Motor neuron (in vitro differentiated cells): ENCODE data around the gene BUD13. TPM values are rescaled to one million over a fixed set of nuclear protein-coding genes. Genes with fewer than 3 reads are reported as not detected.
A peak's percentile ranks its signal among the peaks of the same experiment; 100 is the strongest.
"Not testable (repeated sequence)": the region's sequence is repeated elsewhere in the genome, so short reads cannot be mapped to it uniquely, and the experiment has no call there.

Experiments used
- ATAC-seq, 8 experiments: fragments of 200-7000 bp; cut with Tn5 transposase; replicated peaks in 6 of 8; 2 replicates each; pipeline ENCODE4 v1.8.0; 2021; ENCODE audit warnings: mild to moderate bottlenecking in 8 of 8, moderate library complexity in 8 of 8
- H3K27ac ChIP-seq, 2 donors: fragments of 250-450 bp; sonication (Bioruptor Pico); 2 replicates each; pipeline ENCODE4 v1.9.0; 2021; ENCODE audit warnings: antibody characterized with exemption in 2 of 2, mild to moderate bottlenecking in 2 of 2, moderate library complexity in 1 of 2
- H3K4me1 ChIP-seq, 2 donors: fragments of 250-450 bp; sonication (Bioruptor Pico); replicated peaks in 1 of 2; 2 replicates each; pipeline ENCODE4 v1.6.1; 2021; ENCODE audit warnings: antibody characterized with exemption in 2 of 2, mild to moderate bottlenecking in 2 of 2, moderate library complexity in 1 of 2
- H3K4me3 ChIP-seq, 5 donors: fragments of 250-450 bp; sonication (Bioruptor Pico); 2 replicates each; pipeline ENCODE4 v1.9.0; 2021; ENCODE audit warnings: antibody characterized with exemption in 5 of 5, mild to moderate bottlenecking in 5 of 5, moderate library complexity in 4 of 5
- WGBS, 10 experiments: fragments of 450-650 bp; shearing (Covaris generic); methylation state at CpG; one replicate each; pipeline ENCODE4 v1.0.0; 2022; 5-methylcytosine and 5-hydroxymethylcytosine counted together
- in situ Hi-C, 9 experiments: fragments of 400-800 bp; cut with MboI; loops; one replicate each; pipeline ENCODE4 v1.15.0; 2021; ENCODE audit warnings: low sequenced_read_pairs in 9 of 9, low pct_unique_long_range_greater_than_20kb in 2 of 9; ENCODE audit not compliant: unreplicated experiment in 9 of 9
- total RNA-seq, 8 experiments: library from RNA; unstranded; fragments of 300-600 nt; gene quantifications; 2 replicates each; pipeline versions ENCODE4 v1.2.3 to v1.2.4, GENCODE V29; 2022

Gene BUD13
- total RNA-seq, 8 experiments from 2014 or later: 5.6 to 26.6 (median 16.6) TPM

DNA sequence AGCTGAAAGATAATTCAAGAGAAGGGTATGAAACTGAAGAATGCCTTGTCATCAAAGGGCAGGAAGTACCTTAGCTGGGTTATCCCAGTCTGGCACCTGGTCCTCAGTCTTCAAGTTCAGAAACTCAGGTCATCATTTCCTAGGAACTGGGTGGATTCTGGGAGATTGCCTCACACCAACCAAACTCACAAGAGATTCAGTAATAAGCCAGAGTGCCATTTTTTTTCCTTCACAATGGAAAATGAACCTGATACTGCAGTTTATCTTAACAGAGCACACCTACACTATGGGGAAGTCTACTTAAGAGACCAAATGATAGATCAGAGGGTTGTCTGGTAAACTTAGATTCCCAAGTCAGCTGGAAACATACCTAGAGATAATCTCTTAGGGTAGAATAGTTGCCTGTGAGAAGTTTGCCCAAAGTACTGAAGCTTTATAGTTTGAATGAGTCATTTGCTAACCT lies 3.8 kb upstream of the BUD13 start:
- H3K4me1 ChIP-seq: peaks cover 5 to 11% of the 10 kb centered on the region in 2 donors
- in situ Hi-C loops: loop anchor here in 1 of 9 experiments (25.0 kb wide), 1 partner anchor 336 kb away; no protein-coding TSS in a partner anchor
- H3K4me3 ChIP-seq: no peak overlapping the region
- H3K27ac ChIP-seq: no peak overlapping the region
- ATAC-seq: no peak

- Histone ChIP-seq H3K4me1 (peaks cover 8 to 15% of the 10 kb centered on the region in 2 donors), H3K4me3 (no peak overlapping the region), H3K27ac (no peak overlapping the region)
- in situ Hi-C loops: loop anchor here in 1 of 9 experiments (25.0 kb wide), 1 partner anchor 336 kb away; no protein-coding TSS in a partner anchor
- 100% methylated on average over 1 to 4 of the region's 5 CpGs; no CpG with 5 or more reads in 5 of the 10 experiments for WGBS, 10 experiments
- ATAC-seq: no peak
Observed at GRCh38 chr11:116775975-116776374, 3.2 kb upstream of the BUD13 start.

DNA sequence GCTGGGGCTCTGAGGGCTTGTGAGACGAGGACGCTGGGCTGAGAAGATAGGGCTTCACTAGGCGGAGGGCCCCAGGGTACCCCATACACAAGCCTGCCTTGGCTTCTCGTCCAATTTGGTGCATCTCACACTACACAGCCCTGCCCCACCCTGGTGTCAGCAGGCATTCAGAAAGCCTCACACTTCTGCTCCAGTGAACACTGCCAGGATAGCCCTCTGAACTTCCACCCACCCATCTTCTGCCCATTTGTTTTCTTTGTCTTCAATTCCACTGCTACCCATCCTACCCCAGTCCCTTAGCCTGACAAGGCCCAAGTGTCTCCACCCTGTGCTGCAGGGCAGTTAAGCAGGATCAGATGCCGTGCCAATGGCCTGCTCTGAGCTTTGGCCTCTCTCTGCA lies 1.9 kb upstream of the BUD13 start:
- 57 to 100% (median 81%) methylated on average over 1 to 2 of the region's 5 CpGs; no CpG with 5 or more reads in 4 of the 10 experiments for WGBS, 10 experiments
- H3K4me3 ChIP-seq: no peak overlapping the region
- in situ Hi-C loops: loop anchor here in 1 of 9 experiments (25.0 kb wide), 1 partner anchor 338 kb away; no protein-coding TSS in a partner anchor
- H3K4me1 ChIP-seq: peaks cover 8 to 15% of the 10 kb centered on the region in 2 donors
- H3K27ac ChIP-seq: no peak overlapping the region
- peak in 2 of 8 experiments; percentile 5 to 13 for ATAC-seq

- peak overlapping the region; percentile 91 to 100 (median 97) for H3K4me3 ChIP-seq
- peak overlapping the region; percentile 77 to 98 for H3K27ac ChIP-seq
- peaks cover 8 to 15% of the 10 kb centered on the region in 2 donors for H3K4me1 ChIP-seq
- in situ Hi-C loops: no loop called here
- peak in 3 of 8 experiments; percentile 55 to 73 (median 56) for ATAC-seq
- 14 to 49% (median 24%) methylated on average over 2 to 18 of the region's 25 CpGs for WGBS, 10 experiments
Observed at GRCh38 chr11:116773203-116774097, 663 bp upstream of the BUD13 start.

DNA sequence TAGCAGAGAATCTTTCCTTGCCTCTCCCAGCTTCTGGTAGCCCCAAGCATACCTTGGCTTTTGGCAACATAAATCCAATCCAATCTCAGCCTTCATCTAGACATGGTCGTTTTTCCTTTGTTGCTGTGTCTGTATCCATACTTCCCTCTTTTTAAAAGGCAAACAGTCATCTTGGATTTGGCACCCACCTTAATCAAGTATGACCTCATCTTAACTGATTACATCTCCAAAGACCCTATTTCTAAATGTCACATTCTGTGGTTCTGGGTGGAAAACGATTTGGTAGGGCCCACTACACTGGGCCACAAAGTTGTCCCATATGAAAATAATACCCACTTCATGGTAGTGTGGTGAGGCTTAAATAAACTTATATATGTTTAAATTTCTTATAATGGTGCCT lies 852 bp downstream of the BUD13 start:
- peaks cover 8 to 15% of the 10 kb centered on the region in 2 donors for H3K4me1 ChIP-seq
- peak overlapping the region in 1 of 2 donors; percentile 98 for H3K27ac ChIP-seq
- ATAC-seq: no peak
- 0 to 33% (median 4%) methylated on average over 1 to 2 of the region's 2 CpGs; no CpG with 5 or more reads in 4 of the 10 experiments for WGBS, 10 experiments
- peak overlapping the region; percentile 91 to 100 (median 97) for H3K4me3 ChIP-seq
- in situ Hi-C loops: no loop called here

- H3K27ac ChIP-seq: no peak overlapping the region
- in situ Hi-C loops: no loop called here
- ATAC-seq: no peak
- WGBS, 10 experiments: 70 to 100% (median 91%) methylated on average over 1 to 2 of the region's 2 CpGs; no CpG with 5 or more reads in 2 of the 10 experiments
- H3K4me3 ChIP-seq: no peak overlapping the region
- H3K4me1 ChIP-seq: no peaks in the 10 kb centered on the region
Observed at GRCh38 chr11:116762132-116762531, 10.7 kb downstream of the BUD13 start.

- in situ Hi-C loops, H3K27ac ChIP-seq, H3K4me3 ChIP-seq, ATAC-seq, H3K4me1 ChIP-seq: not testable (repeated sequence)
- 85 to 98% (median 93%) methylated on average over 3 to 8 of the region's 8 CpGs; no CpG with 5 or more reads in 3 of the 10 experiments for WGBS, 10 experiments
Observed at GRCh38 chr11:116756044-116756443, 16.7 kb downstream of the BUD13 start.

DNA sequence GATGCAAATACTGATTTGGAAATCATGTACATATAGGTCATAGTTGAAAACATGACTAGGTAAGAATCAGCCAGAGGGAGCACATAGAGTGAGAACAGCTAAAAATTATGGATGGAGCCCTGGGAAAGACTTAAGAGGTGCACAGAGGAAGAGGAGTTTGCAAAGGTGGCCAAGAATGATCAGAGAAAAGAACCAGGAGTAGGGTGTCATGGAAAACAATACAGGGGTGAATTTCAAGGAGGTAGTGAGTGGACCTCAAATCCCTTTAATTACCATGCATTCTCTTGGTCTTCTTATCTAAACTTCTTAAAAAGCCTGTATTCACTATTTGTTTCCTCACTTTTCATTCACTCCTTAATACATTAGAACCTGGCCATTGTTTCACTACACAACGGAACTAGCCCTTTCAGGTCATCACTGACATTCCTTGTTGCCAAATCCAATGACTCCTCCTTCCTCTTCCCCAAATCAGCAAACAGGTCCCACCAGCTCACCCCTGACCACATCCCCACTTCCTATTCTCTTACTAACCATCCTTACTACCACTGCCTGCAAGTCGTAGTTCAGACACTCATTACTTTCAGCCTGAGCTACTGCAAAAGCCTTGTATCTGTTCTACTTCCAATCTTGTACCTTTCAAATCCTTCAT lies 22.6 kb downstream of the BUD13 start:
- in situ Hi-C loops: no loop called here
- Histone ChIP-seq H3K4me1 (no peaks in the 10 kb centered on the region), H3K27ac (no peak overlapping the region), H3K4me3 (no peak overlapping the region)
- WGBS, 10 experiments: 84 to 100% (median 100%) methylated on average over 1 to 2 of the region's 2 CpGs
- no peak for ATAC-seq

DNA sequence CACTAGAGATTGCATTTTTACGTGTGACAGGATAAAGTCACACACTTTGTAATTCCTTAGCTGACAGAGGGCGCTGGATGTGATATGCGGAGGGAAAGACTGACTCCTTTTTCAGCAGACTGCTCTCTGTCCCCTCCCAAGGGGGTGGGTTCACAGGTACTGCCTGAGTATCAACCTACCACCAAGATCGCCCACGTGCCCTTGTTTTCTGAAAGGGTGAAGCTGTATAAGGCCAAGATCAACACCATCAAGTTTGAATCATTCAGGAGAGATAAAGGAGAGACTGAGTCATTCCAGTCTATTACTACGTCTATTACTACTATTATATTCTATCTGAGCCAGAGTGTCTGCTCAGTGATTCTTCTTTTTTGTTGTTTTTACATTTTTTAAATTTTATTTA lies 30.7 kb downstream of the BUD13 start:
- H3K4me1 ChIP-seq: no peaks in the 10 kb centered on the region
- H3K4me3 ChIP-seq: no peak overlapping the region
- WGBS, 10 experiments: 56 to 100% (median 88%) methylated on average over 1 to 6 of the region's 6 CpGs; no CpG with 5 or more reads in 2 of the 10 experiments
- ATAC-seq: no peak
- in situ Hi-C loops: no loop called here
- no peak overlapping the region for H3K27ac ChIP-seq

GRCh38 chr11:116740741-116741140 lies 32.0 kb downstream of the BUD13 start:
- Histone ChIP-seq H3K4me1 (no peaks in the 10 kb centered on the region), H3K4me3 (no peak overlapping the region), H3K27ac (no peak overlapping the region)
- WGBS, 10 experiments: 40 to 100% (median 83%) methylated on average over 1 to 2 of the region's 4 CpGs; no CpG with 5 or more reads in 5 of the 10 experiments
- ATAC-seq: no peak
- in situ Hi-C loops: no loop called here

- in situ Hi-C loops: no loop called here
- H3K4me1 ChIP-seq: no peaks in the 10 kb centered on the region
- ATAC-seq: no peak
- H3K27ac ChIP-seq: no peak overlapping the region
- H3K4me3 ChIP-seq: no peak overlapping the region
- 20 to 100% (median 75%) methylated on average over 1 of the region's 2 CpGs; no CpG with 5 or more reads in 5 of the 10 experiments for WGBS, 10 experiments
Observed at GRCh38 chr11:116738975-116739374, 33.8 kb downstream of the BUD13 start.

DNA sequence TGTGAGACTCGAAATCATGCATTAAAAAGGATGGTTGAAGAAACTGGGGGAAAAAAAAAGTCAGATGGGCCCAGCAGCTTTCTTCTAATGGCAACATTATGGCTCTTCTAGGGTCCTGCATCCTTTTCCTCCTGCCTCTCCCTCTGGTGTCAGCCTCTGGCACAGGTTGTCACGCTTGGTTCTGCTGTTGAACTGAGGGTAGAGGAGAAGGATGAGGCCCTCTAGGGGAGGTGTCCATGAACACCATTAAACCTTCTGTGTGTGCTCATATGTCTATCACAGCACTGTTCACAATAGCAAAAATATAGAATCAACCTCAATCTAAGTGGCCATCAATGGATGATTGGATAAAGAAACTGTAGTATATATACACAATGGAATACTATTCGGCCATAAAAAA lies 36.0 kb downstream of the BUD13 start:
- peaks cover under 1 to 2% of the 10 kb centered on the region in 2 donors for H3K4me1 ChIP-seq
- ATAC-seq: peak in 1 of 8 experiments; percentile 53
- 69 to 100% (median 82%) methylated on average over 1 to 3 of the region's 3 CpGs; no CpG with 5 or more reads in 2 of the 10 experiments for WGBS, 10 experiments
- H3K27ac ChIP-seq: no peak overlapping the region
- no peak overlapping the region for H3K4me3 ChIP-seq
- in situ Hi-C loops: no loop called here

- H3K4me1 ChIP-seq: peaks cover 19 to 21% of the 10 kb centered on the region in 2 donors
- in situ Hi-C loops: no loop called here
- no peak for ATAC-seq
- WGBS, 10 experiments: 63 to 95% (median 76%) methylated on average over 3 to 10 of the region's 11 CpGs; no CpG with 5 or more reads in 1 of the 10 experiments
- no peak overlapping the region for H3K4me3 ChIP-seq
- no peak overlapping the region for H3K27ac ChIP-seq
Observed at GRCh38 chr11:116733969-116734508, 38.7 kb downstream of the BUD13 start.
